T-helper 1 cell treated with Interleukin-12 subunit alpha and Interleukin-12 subunit beta and Interleukin-4 antibody, amounts not matched to agents 30 ng/mL and 1 ng/mL, for 36 hours (primary cell): Measurements from ENCODE around the gene CREBRF. TPM values are rescaled to one million over a fixed set of nuclear protein-coding genes. Genes with fewer than 3 reads are reported as not detected.
"Not testable (repeated sequence)": the region's sequence is repeated elsewhere in the genome, so short reads cannot be mapped to it uniquely, and the experiment has no call there.

ENCODE experiments used
- intact Hi-C: fragments of 100-400 bp; cut with micrococcal nuclease; formaldehyde crosslinking; loops from one replicate; pipeline ENCODE4 v1.15.1; 2024
- total RNA-seq: library from RNA; stranded (reverse); gene quantifications from 2 replicates; pipeline ENCODE4 v1.2.3, GENCODE V29; 2022

The CREBRF gene
- total RNA-seq, 1 donor from 2014 or later, result 19.3 TPM

GRCh38 chr5:173152547-173152946 is 96.4 kb downstream of the CREBRF start:
- intact Hi-C loops, result no loop called here

- intact Hi-C loops, result no loop called here
These were observed 97.7 kb downstream of the CREBRF start for GRCh38 chr5:173153842-173154241.

GRCh38 chr5:173154619-173155018 is 98.5 kb downstream of the CREBRF start:
- intact Hi-C loops, result not testable (repeated sequence)

GRCh38 chr5:173155912-173156311 is 99.8 kb downstream of the CREBRF start:
- intact Hi-C loops, result no loop called here

- intact Hi-C loops, result no loop called here
These were observed 102.2 kb downstream of the CREBRF start for GRCh38 chr5:173158366-173158765.

- intact Hi-C loops, result no loop called here
These were observed 103.1 kb downstream of the CREBRF start for GRCh38 chr5:173159256-173159655.

GRCh38 chr5:173161148-173161547 is 105.0 kb downstream of the CREBRF start:
- intact Hi-C loops, result no loop called here

GRCh38 chr5:173163219-173163618 is 107.1 kb downstream of the CREBRF start:
- intact Hi-C loops, result no loop called here

- intact Hi-C loops, result loop anchor here (1.0 kb wide), 1 partner anchor 167 kb away; no protein-coding TSS in a partner anchor
These were observed 109.2 kb downstream of the CREBRF start for GRCh38 chr5:173165177-173166016.

- intact Hi-C loops, result no loop called here
These were observed 116.0 kb downstream of the CREBRF start for GRCh38 chr5:173172166-173172565.

GRCh38 chr5:173175523-173175922 is 119.4 kb downstream of the CREBRF start:
- intact Hi-C loops, result no loop called here

GRCh38 chr5:173178369-173178910 is 122.3 kb downstream of the CREBRF start:
- intact Hi-C loops, result no loop called here

- intact Hi-C loops, result no loop called here
These were observed 124.2 kb downstream of the CREBRF start for GRCh38 chr5:173180331-173180730.

- intact Hi-C loops, result loop anchor here (5.0 kb wide), 1 partner anchor 205 kb away; the partner anchor contains the start of gene ATP6V0E1
These were observed 131.0 kb downstream of the CREBRF start for GRCh38 chr5:173187054-173187743.

- intact Hi-C loops, result loop anchor here (5.0 kb wide), 1 partner anchor 206 kb away; the partner anchor contains the start of gene ATP6V0E1
These were observed 132.1 kb downstream of the CREBRF start for GRCh38 chr5:173188280-173188679.

Other genes with a start within 250 kb of the CREBRF start
- gene ERGIC1, start 222.1 kb upstream of the CREBRF start, total RNA-seq, result 42.8 and 44.0 TPM in 2 replicates
- gene RPL26L1, start 96.9 kb upstream of the CREBRF start, total RNA-seq, result 40.2 and 46.6 TPM in 2 replicates
- 184 and 193 TPM in 2 replicates for gene ATP6V0E1, start 72.6 kb upstream of the CREBRF start, total RNA-seq
- 16.5 and 16.9 TPM in 2 replicates for gene BNIP1, start 88.2 kb downstream of the CREBRF start, total RNA-seq
- gene NKX2-5, start 178.9 kb downstream of the CREBRF start, total RNA-seq, result not detected in 2 replicates